ENCODE measurements around the gene CPED1.

CPED1 gene

GRCh38 chr7:121331574-121331973, 343.1 kb downstream of the CPED1 start:
- DNase-seq = no peak

GRCh38 chr7:121334376-121334775, 345.9 kb downstream of the CPED1 start:
- DNase-seq = no peak

- DNase-seq = no peak
Measured at GRCh38 chr7:121334875-121335648, 346.6 kb downstream of the CPED1 start.

- no peak for DNase-seq
Measured at GRCh38 chr7:121336579-121336978, 348.1 kb downstream of the CPED1 start.

- DNase-seq = no peak
Measured at GRCh38 chr7:121337398-121337797, 348.9 kb downstream of the CPED1 start.

GRCh38 chr7:121339082-121339481, 350.6 kb downstream of the CPED1 start:
- no peak for DNase-seq

GRCh38 chr7:121341933-121342332, 353.4 kb downstream of the CPED1 start:
- no peak for DNase-seq

- DNase-seq = no peak
Measured at GRCh38 chr7:121342631-121343030, 354.1 kb downstream of the CPED1 start.

GRCh38 chr7:121343302-121343701, 354.8 kb downstream of the CPED1 start:
- DNase-seq = no peak

GRCh38 chr7:121344093-121344492, 355.6 kb downstream of the CPED1 start:
- DNase-seq = no peak

GRCh38 chr7:121344497-121344896, 356.0 kb downstream of the CPED1 start:
- no peak for DNase-seq
